Muscle of leg (tissue), 11 donors: ENCODE data around the gene TBX20. TPM values are rescaled to one million over a fixed set of nuclear protein-coding genes. Genes with fewer than 3 reads are reported as not detected.
"Not testable (repeated sequence)": the region's sequence is repeated elsewhere in the genome, so short reads cannot be mapped to it uniquely, and the experiment has no call there.

Experiments
- DNase-seq: peaks from one replicate; pipeline ENCODE4 v3.0.0; 2013
- H3K27ac ChIP-seq: one replicate; pipeline ENCODE4 v1.5.1; 2013; ENCODE audit warnings: mild to moderate bottlenecking, low read length, control low read depth
- H3K27me3 ChIP-seq: one replicate; pipeline ENCODE4 v1.6.1; 2013; ENCODE audit warnings: low read length; ENCODE audit not compliant: control insufficient read depth, insufficient read depth
- H3K36me3 ChIP-seq: one replicate; pipeline ENCODE4 v1.6.1; 2013; ENCODE audit warnings: low read length; ENCODE audit not compliant: control insufficient read depth, insufficient read depth
- H3K4me1 ChIP-seq: one replicate; pipeline ENCODE4 v1.6.1; 2013; ENCODE audit warnings: low read length; ENCODE audit not compliant: control insufficient read depth, insufficient read depth
- H3K4me3 ChIP-seq: one replicate; pipeline ENCODE4 v1.5.1; 2013; ENCODE audit warnings: low read length, control low read depth
- H3K9me3 ChIP-seq: replicated peaks from 2 replicates; pipeline ENCODE4 v1.6.1; 2013; ENCODE audit warnings: low read depth, low read length; ENCODE audit not compliant: control insufficient read depth
- WGBS: methylation state at CpG from one replicate; pipeline ENCODE4 v1.1.5; 2013; ENCODE audit warnings: missing lambda C conversion rate; ENCODE audit not compliant: insufficient coverage; 5-methylcytosine and 5-hydroxymethylcytosine counted together
- polyA plus RNA-seq, 8 donors: library from polyadenylated mRNA; unstranded; fragments of 120-200 nt; gene quantifications; one replicate each; pipeline versions ENCODE4 v1.2.1 to v1.2.3, GENCODE V29; 2013; ENCODE audit warnings: inconsistent platforms in 1 of 8, low replicate concordance in 1 of 8; ENCODE audit not compliant: insufficient read length in 8 of 8, insufficient read depth in 1 of 8
- total RNA-seq: library from RNA; stranded (reverse); fragments of 120-200 nt; gene quantifications from one replicate; pipeline ENCODE4 v1.2.4, GENCODE V29; 2013

TBX20 gene
- total and polyA plus RNA-seq, 9 donors: 1.5 to 1.8 TPM; not detected in 7

- not testable (repeated sequence) for H3K9me3 ChIP-seq, H3K27ac ChIP-seq, H3K36me3 ChIP-seq, H3K4me1 ChIP-seq
- WGBS: under 1% methylated on average over 27 of the region's 27 CpGs
- peaks cover 19% of the 10 kb centered on the region for H3K27me3 ChIP-seq
- peak overlapping the region; percentile 34 for H3K4me3 ChIP-seq
- peak; percentile 23 for DNase-seq
These were observed 67.1 kb downstream of the TBX20 start for GRCh38 chr7:35186751-35187150.

DNA sequence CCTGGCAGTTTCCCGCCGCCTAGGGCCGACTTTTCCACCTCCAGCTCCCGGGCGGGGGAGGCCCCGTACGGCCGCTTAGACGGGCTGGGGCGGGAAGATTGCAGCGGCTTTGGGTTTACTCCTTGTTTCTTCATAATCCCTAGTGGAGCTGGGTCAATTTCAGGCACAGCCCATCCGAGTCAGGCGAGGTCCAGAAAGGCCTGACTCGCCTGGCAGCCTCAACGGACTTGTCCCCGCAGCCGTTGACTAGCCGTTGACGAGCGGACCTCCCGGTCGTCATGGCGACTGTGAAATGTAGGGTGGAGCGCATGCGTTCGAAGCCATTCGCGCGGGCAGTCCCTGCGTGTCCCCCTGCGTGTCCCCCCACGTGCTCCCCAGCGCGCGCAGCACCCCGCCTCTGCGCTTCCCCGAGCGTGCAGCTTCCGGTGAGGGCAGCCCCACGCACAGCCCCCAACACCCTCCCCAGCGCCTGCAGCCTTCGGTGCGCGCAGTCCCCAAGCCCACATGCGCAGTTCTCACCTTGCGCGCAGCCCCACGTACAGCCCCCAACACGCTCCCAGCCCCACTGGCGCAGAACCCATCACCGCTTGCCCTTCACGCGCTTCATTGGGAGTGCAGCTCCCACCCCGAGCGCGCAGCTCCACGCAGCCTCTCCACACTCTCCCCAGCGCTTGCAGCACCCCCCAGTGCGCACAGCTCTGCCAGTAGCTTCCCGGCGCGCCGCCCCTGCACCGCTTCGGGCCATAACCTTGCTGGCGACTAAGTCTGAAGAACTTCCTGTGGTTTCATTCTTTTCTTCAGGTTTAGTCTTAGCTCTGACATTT lies 67.8 kb downstream of the TBX20 start:
- Histone ChIP-seq H3K27me3 (peaks cover 19% of the 10 kb centered on the region), H3K27ac (no peak overlapping the region), H3K4me3 (peak overlapping the region; percentile 34), H3K36me3 (no peaks in the 10 kb centered on the region), H3K4me1 (peaks cover 8% of the 10 kb centered on the region), H3K9me3 (no peaks in the 10 kb centered on the region)
- DNase-seq: peak; percentile 40
- under 1% methylated on average over 61 of the region's 67 CpGs for WGBS

GRCh38 chr7:35185578-35185907 lies 68.4 kb downstream of the TBX20 start:
- H3K27ac ChIP-seq, H3K4me1 ChIP-seq, H3K9me3 ChIP-seq, DNase-seq, H3K36me3 ChIP-seq: not testable (repeated sequence)
- 2% methylated on average over 14 of the region's 14 CpGs for WGBS
- peak overlapping the region; percentile 34 for H3K4me3 ChIP-seq
- H3K27me3 ChIP-seq: peaks cover 19% of the 10 kb centered on the region

GRCh38 chr7:35184961-35185360 lies 68.9 kb downstream of the TBX20 start:
- 72% methylated on average over 4 of the region's 5 CpGs for WGBS
- H3K9me3 ChIP-seq, DNase-seq, H3K4me3 ChIP-seq, H3K36me3 ChIP-seq, H3K27ac ChIP-seq, H3K4me1 ChIP-seq: not testable (repeated sequence)
- peaks cover 19% of the 10 kb centered on the region for H3K27me3 ChIP-seq

DNA sequence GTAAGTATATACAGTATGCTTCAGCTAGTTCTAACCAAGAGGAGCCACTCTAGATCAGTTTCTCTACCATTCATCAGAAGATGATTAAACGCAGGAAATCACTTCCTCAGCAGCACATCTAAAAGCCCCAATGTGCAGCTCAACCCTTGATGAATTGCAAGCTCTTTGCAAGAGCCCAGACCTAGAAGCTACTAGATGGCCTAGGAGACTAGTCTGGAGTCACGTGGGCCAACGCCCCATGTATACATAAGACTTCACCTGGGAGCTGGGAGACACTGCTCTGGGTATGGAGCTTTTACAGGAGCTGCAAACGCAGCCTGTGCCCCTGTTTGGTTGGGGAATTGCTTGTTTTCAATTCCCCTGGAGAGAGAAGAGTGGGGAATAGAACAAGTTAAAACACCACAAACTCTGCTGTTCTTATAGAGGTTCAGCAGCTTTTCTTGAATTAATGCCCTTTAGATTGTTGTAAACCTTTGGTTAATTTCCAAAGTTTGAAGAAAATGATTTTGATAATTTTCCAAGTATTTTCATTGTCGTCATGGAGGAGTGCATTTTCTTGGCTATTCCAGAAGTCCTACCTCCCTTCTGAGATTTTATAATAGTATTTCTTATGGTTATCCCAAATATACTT lies 69.9 kb downstream of the TBX20 start:
- not testable (repeated sequence) for DNase-seq, H3K4me1 ChIP-seq, H3K9me3 ChIP-seq, H3K4me3 ChIP-seq, H3K27ac ChIP-seq, H3K36me3 ChIP-seq
- WGBS: no CpG with 5 or more reads among the region's 5 CpGs
- H3K27me3 ChIP-seq: peaks cover 19% of the 10 kb centered on the region

- not testable (repeated sequence) for H3K9me3 ChIP-seq, DNase-seq, H3K27ac ChIP-seq, H3K4me1 ChIP-seq, H3K4me3 ChIP-seq, H3K36me3 ChIP-seq, H3K27me3 ChIP-seq
- no CpG with 5 or more reads among the region's 6 CpGs for WGBS
These were observed 73.2 kb downstream of the TBX20 start for GRCh38 chr7:35180665-35181064.

- H3K4me3 ChIP-seq, H3K4me1 ChIP-seq, H3K27me3 ChIP-seq, H3K9me3 ChIP-seq, H3K36me3 ChIP-seq, DNase-seq, H3K27ac ChIP-seq: not testable (repeated sequence)
- 33% methylated on average over 1 of the region's 2 CpGs for WGBS
These were observed 80.7 kb downstream of the TBX20 start for GRCh38 chr7:35173176-35173575.

DNA sequence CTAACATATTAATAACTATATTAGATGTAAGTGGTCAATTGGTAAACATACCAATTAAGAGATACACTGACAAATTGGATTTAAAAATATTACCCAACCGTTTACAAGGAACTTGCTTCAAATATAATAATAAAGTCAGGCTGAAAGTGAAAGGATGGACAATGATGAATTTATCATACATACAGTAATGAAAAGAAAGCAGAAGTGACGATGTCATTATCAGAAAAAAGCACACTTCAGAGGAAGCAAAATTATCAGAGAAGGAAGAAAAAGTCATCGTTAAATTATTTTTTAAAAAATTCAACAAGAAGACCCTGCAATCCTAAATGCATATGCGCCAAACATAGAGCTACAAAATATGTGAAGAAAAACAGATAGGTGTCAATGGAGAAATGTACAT lies 81.8 kb downstream of the TBX20 start:
- H3K4me1 ChIP-seq, H3K27me3 ChIP-seq, H3K4me3 ChIP-seq, DNase-seq, H3K9me3 ChIP-seq, H3K36me3 ChIP-seq, H3K27ac ChIP-seq: not testable (repeated sequence)
- no CpG with 5 or more reads among the region's 4 CpGs for WGBS

- not testable (repeated sequence) for H3K36me3 ChIP-seq, H3K27me3 ChIP-seq, DNase-seq, H3K9me3 ChIP-seq, H3K4me1 ChIP-seq, H3K4me3 ChIP-seq, H3K27ac ChIP-seq
These were observed 86.2 kb downstream of the TBX20 start for GRCh38 chr7:35167658-35168057.

DNA sequence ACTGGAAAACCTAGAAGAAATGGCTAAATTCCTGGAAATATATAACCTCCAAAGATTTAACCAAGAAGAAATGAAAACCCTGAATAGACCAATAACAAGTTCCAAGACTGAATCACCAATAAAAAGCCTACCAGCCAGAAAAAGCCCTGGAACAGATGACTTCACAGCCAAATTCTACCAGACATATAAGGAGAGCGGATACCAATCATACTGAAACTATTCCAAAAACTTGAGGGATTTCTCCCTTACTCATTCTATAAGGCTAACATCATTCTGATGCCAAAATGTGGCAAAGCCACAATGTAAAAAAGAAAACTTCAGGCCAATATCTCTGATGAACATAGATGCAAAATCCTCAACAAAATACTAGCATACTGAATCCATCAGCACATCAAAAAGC lies 86.7 kb downstream of the TBX20 start:
- H3K27me3 ChIP-seq, H3K36me3 ChIP-seq, H3K9me3 ChIP-seq, H3K4me3 ChIP-seq, H3K27ac ChIP-seq, DNase-seq, H3K4me1 ChIP-seq: not testable (repeated sequence)
- no CpG with 5 or more reads among the region's 1 CpG for WGBS
